Uterus (tissue), 4 donors: ENCODE data around the gene CALML6. TPM values are rescaled to one million over a fixed set of nuclear protein-coding genes. Genes with fewer than 3 reads are reported as not detected.

ENCODE experiments used
- DNase-seq, 2 donors: peaks; one replicate each; pipeline ENCODE4 v3.0.0-alpha.2; 2019 to 2020
- H3K27ac ChIP-seq, 2 donors: fragments of 200-600 bp; sonication (generic); 1 replicate in 1 of 2; 2 replicates in 1 of 2; pipeline ENCODE4 v1.5.1; 2016 to 2018
- H3K27me3 ChIP-seq, 2 donors: fragments of 200-600 bp; sonication (generic); one replicate each; pipeline ENCODE4 v1.5.1; 2018 to 2019; ENCODE audit warnings: control low read depth in 1 of 2
- H3K36me3 ChIP-seq, 2 donors: fragments of 200-600 bp; sonication (generic); one replicate each; pipeline ENCODE4 v1.5.1; 2019; ENCODE audit warnings: control low read depth in 1 of 2
- H3K4me1 ChIP-seq, 2 donors: fragments of 200-600 bp; sonication (generic); one replicate each; pipeline ENCODE4 v1.5.1; 2018 to 2019; ENCODE audit warnings: control low read depth in 1 of 2
- H3K4me3 ChIP-seq, 2 donors: fragments of 200-600 bp; sonication (generic); 1 replicate in 1 of 2; 2 replicates in 1 of 2; pipeline ENCODE4 v1.5.1; 2018 to 2019; ENCODE audit warnings: mild to moderate bottlenecking in 1 of 2
- H3K9me3 ChIP-seq, 2 donors: fragments of 200-600 bp; sonication (generic); one replicate each; pipeline ENCODE4 v1.5.1; 2019; ENCODE audit warnings: control low read depth in 1 of 2
- CTCF ChIP-seq, 4 experiments: fragments of 200-600 bp in 2 of 4; fragments of 450-650 bp in 2 of 4; sonication (generic) in 2 of 4; IDR thresholded peaks; one replicate each; pipeline ENCODE4 v1.5.1; 2016 to 2019; ENCODE audit warnings: antibody characterized with exemption in 4 of 4, mild to moderate bottlenecking in 2 of 4, moderate library complexity in 1 of 4
- POLR2A ChIP-seq, 2 donors: fragments of 450-650 bp; IDR thresholded peaks; one replicate each; pipeline ENCODE4 v1.6.1; 2016; ENCODE audit warnings: antibody characterized with exemption in 2 of 2, mild to moderate bottlenecking in 1 of 2, moderate library complexity in 1 of 2
- intact Hi-C: fragments of 100-400 bp; cut with DNase I; formaldehyde crosslinking; loops from one replicate; pipeline ENCODE4 v1.15.1; 2023; ENCODE audit warnings: low total_unique reads
- total RNA-seq, 4 donors: library from RNA; depleted of rRNA in 3 of 4; stranded (reverse); fragments of >200 nt in 3 of 4; gene quantifications; one replicate each; pipeline versions ENCODE4 v1.1.0 to v1.2.4, GENCODE V29; 2014 to 2023
- donor health status: DM: yes; HTN: yes; CAD: no.

CALML6 gene
- total RNA-seq, 4 donors from 2014 or later, result 0.58 TPM; not detected in 3

GRCh38 chr1:1874901-1875300 is 40.2 kb upstream of the CALML6 start:
- intact Hi-C loops, result no loop called here
- no peak overlapping the region for H3K27ac ChIP-seq
- H3K27me3 ChIP-seq, result no peaks in the 10 kb centered on the region
- no peaks in the 10 kb centered on the region for H3K36me3 ChIP-seq
- H3K9me3 ChIP-seq, result no peaks in the 10 kb centered on the region
- TF ChIP-seq CTCF (IDR thresholded peaks at IDR 0.05) (no peak), POLR2A (IDR thresholded peaks at IDR 0.05) (no peak)
- no peak for DNase-seq
- H3K4me1 ChIP-seq, result peaks cover 0 to 11% of the 10 kb centered on the region in 2 donors
- no peak overlapping the region for H3K4me3 ChIP-seq

- TF ChIP-seq POLR2A (IDR thresholded peaks at IDR 0.05) (no peak), CTCF (IDR thresholded peaks at IDR 0.05) (no peak)
- Histone ChIP-seq H3K27ac (no peak overlapping the region), H3K4me1 (peaks cover 0 to 11% of the 10 kb centered on the region in 2 donors)
These were observed 39.1 kb upstream of the CALML6 start for GRCh38 chr1:1875932-1876331.

GRCh38 chr1:1876335-1876930 is 38.6 kb upstream of the CALML6 start:
- intact Hi-C loops, result no loop called here
- no peaks in the 10 kb centered on the region for H3K27me3 ChIP-seq
- H3K27ac ChIP-seq, result no peak overlapping the region
- no peaks in the 10 kb centered on the region for H3K36me3 ChIP-seq
- H3K9me3 ChIP-seq, result no peaks in the 10 kb centered on the region
- no peak overlapping the region for H3K4me3 ChIP-seq
- peaks cover 0 to 16% of the 10 kb centered on the region in 2 donors for H3K4me1 ChIP-seq
- no peak for DNase-seq
- TF ChIP-seq CTCF (IDR thresholded peaks at IDR 0.05) (no peak), POLR2A (IDR thresholded peaks at IDR 0.05) (no peak)

More at GRCh38 chr1:1875932-1876331, 39.1 kb upstream of the CALML6 start:
- Histone ChIP-seq H3K4me3 (no peak overlapping the region), H3K9me3 (no peaks in the 10 kb centered on the region), H3K27me3 (no peaks in the 10 kb centered on the region), H3K36me3 (no peaks in the 10 kb centered on the region)
- intact Hi-C loops, result no loop called here
- no peak for DNase-seq

GRCh38 chr1:1877865-1878436 is 37.1 kb upstream of the CALML6 start:
- no peaks in the 10 kb centered on the region for H3K36me3 ChIP-seq
- DNase-seq, result no peak
- intact Hi-C loops, result no loop called here
- no peak overlapping the region for H3K27ac ChIP-seq
- H3K4me1 ChIP-seq, result peaks cover 0 to 19% of the 10 kb centered on the region in 2 donors
- no peaks in the 10 kb centered on the region for H3K27me3 ChIP-seq
- no peak overlapping the region for H3K4me3 ChIP-seq
- no peak for TF ChIP-seq POLR2A (IDR thresholded peaks at IDR 0.05)
- no peak for TF ChIP-seq CTCF (IDR thresholded peaks at IDR 0.05)
- no peaks in the 10 kb centered on the region for H3K9me3 ChIP-seq

- no peak overlapping the region for H3K4me3 ChIP-seq
- H3K4me1 ChIP-seq, result peaks cover 0 to 10% of the 10 kb centered on the region in 2 donors
- no peaks in the 10 kb centered on the region for H3K27me3 ChIP-seq
- no peaks in the 10 kb centered on the region for H3K36me3 ChIP-seq
- TF ChIP-seq CTCF (IDR thresholded peaks at IDR 0.05) (no peak), POLR2A (IDR thresholded peaks at IDR 0.05) (no peak)
- intact Hi-C loops, result no loop called here
- no peak overlapping the region for H3K27ac ChIP-seq
- H3K9me3 ChIP-seq, result no peaks in the 10 kb centered on the region
- no peak for DNase-seq
These were observed 35.1 kb upstream of the CALML6 start for GRCh38 chr1:1879942-1880341.
